Astrocyte (in vitro differentiated cells and primary cell): ENCODE measurements around the gene NSD2. TPM values are rescaled to one million over a fixed set of nuclear protein-coding genes. Genes with fewer than 3 reads are reported as not detected.

Source experiments
- DNase-seq: peaks from one replicate; pipeline ENCODE4 v3.0.0-alpha.2; 2010; ENCODE audit warnings: low read depth
- FAIRE-seq: peaks from 2 replicates; lab custom pipeline; 2011; peaks lifted over from hg19 to GRCh38; lab: Jason Lieb, UNC
- H2AFZ ChIP-seq: 2 replicates; pipeline ENCODE4 v1.6.0; 2012; ENCODE audit warnings: low read depth, low read length, inconsistent platforms
- H3K27ac ChIP-seq: 2 replicates; pipeline ENCODE4 v1.5.1; 2011; ENCODE audit warnings: low read depth, low read length, inconsistent platforms
- H3K27me3 ChIP-seq: 2 replicates; pipeline ENCODE4 v1.6.0; 2011; ENCODE audit warnings: low read length, inconsistent platforms; ENCODE audit not compliant: insufficient read depth
- H3K36me3 ChIP-seq: 2 replicates; pipeline ENCODE4 v1.5.1; 2011; ENCODE audit warnings: low read length, inconsistent platforms; ENCODE audit not compliant: insufficient read depth
- H3K4me1 ChIP-seq: 2 replicates; pipeline ENCODE4 v1.5.1; 2011; ENCODE audit warnings: low read length, inconsistent platforms; ENCODE audit not compliant: insufficient read depth
- H3K4me2 ChIP-seq: 2 replicates; pipeline ENCODE4 v1.6.0; 2012; ENCODE audit warnings: low read length, inconsistent platforms
- H3K4me3 ChIP-seq: 2 replicates; pipeline ENCODE4 v1.5.1; 2011; ENCODE audit warnings: low read depth, mild to moderate bottlenecking, low read length, inconsistent platforms; ENCODE audit not compliant: insufficient read depth
- H3K79me2 ChIP-seq: 2 replicates; pipeline ENCODE4 v1.6.0; 2012; ENCODE audit warnings: mild to moderate bottlenecking, low read length, inconsistent platforms; ENCODE audit not compliant: insufficient read depth
- H3K9ac ChIP-seq: 2 replicates; pipeline ENCODE4 v1.6.0; 2012; ENCODE audit warnings: mild to moderate bottlenecking, low read length, inconsistent platforms
- H3K9me3 ChIP-seq: 2 replicates; pipeline ENCODE4 v1.5.1; 2012; ENCODE audit warnings: low read depth, mild to moderate bottlenecking, low read length, inconsistent platforms; ENCODE audit not compliant: insufficient read depth
- H4K20me1 ChIP-seq: 2 replicates; pipeline ENCODE4 v1.6.0; 2012; ENCODE audit warnings: low read length, inconsistent platforms; ENCODE audit not compliant: insufficient read depth
- H3K27ac Mint-ChIP-seq: one replicate; pipeline ENCODE4 v1.8.0; 2021; ENCODE audit warnings: mild to moderate bottlenecking, mixed read lengths; ENCODE audit not compliant: unreplicated experiment
- H3K27me3 Mint-ChIP-seq: one replicate; pipeline ENCODE4 v1.8.0; 2021; ENCODE audit warnings: low read depth, mixed read lengths; ENCODE audit not compliant: unreplicated experiment
- H3K36me3 Mint-ChIP-seq: one replicate; pipeline ENCODE4 v1.8.0; 2021; ENCODE audit warnings: low read depth, mixed read lengths; ENCODE audit not compliant: unreplicated experiment
- H3K4me1 Mint-ChIP-seq: one replicate; pipeline ENCODE4 v1.8.0; 2021; ENCODE audit warnings: low read depth, mixed read lengths; ENCODE audit not compliant: unreplicated experiment
- H3K4me3 Mint-ChIP-seq: one replicate; pipeline ENCODE4 v1.8.0; 2021; ENCODE audit warnings: mild to moderate bottlenecking, moderate library complexity, mixed read lengths; ENCODE audit not compliant: unreplicated experiment
- H3K9me3 Mint-ChIP-seq: one replicate; pipeline ENCODE4 v1.8.0; 2021; ENCODE audit warnings: mild to moderate bottlenecking, mixed read lengths; ENCODE audit not compliant: unreplicated experiment
- CTCF ChIP-seq: IDR thresholded peaks from 2 replicates; pipeline ENCODE4 v1.5.1; 2011; ENCODE audit warnings: low read depth, mild to moderate bottlenecking, inconsistent platforms, low read length, moderate library complexity; ENCODE audit not compliant: insufficient read depth
- EZH2 ChIP-seq: IDR thresholded peaks from 2 replicates; pipeline ENCODE4 v1.6.1; 2012; ENCODE audit warnings: mild to moderate bottlenecking, low read length, inconsistent platforms; ENCODE audit not compliant: insufficient read depth
- total RNA-seq: library from RNA; stranded (reverse); gene quantifications from 2 replicates; pipeline ENCODE4 v1.2.1, GENCODE V29; 2021

NSD2 gene
- total RNA-seq, 1 donor from 2014 or later, result 31.3 TPM

- Histone ChIP-seq H4K20me1 (peaks cover 33% of the 10 kb centered on the region), H3K9ac (peak within 1 kb of the TSS; percentile 89), H3K9me3 (no peaks in the 10 kb centered on the region), H3K79me2 (peaks cover 62% of the 10 kb centered on the region), H3K36me3 (peaks cover 5% of the 10 kb centered on the region), H3K4me3 (peak within 1 kb of the TSS; percentile 88), H3K27me3 (no peaks in the 10 kb centered on the region), H2AFZ (peak within 1 kb of the TSS; percentile 91), H3K4me2 (peak within 1 kb of the TSS; percentile 91), H3K27ac (peak within 1 kb of the TSS; percentile 61), H3K4me1 (peaks cover 14% of the 10 kb centered on the region)
- peaks cover 9% of the 10 kb centered on the region for H3K27me3 Mint-ChIP-seq
- FAIRE-seq (no peak), DNase-seq (peak; percentile 87)
- peaks cover 4% of the 10 kb centered on the region for H3K36me3 Mint-ChIP-seq
- H3K9me3 Mint-ChIP-seq, result no peaks in the 10 kb centered on the region
- H3K4me1 Mint-ChIP-seq, result peaks cover 13% of the 10 kb centered on the region
- H3K4me3 Mint-ChIP-seq, result peak within 1 kb of the TSS; percentile 88
- TF ChIP-seq EZH2 (no peak), CTCF (no peak)
- H3K27ac Mint-ChIP-seq, result peak within 1 kb of the TSS; percentile 66
Measured at GRCh38 chr4:1856071-1856942, 14.9 kb upstream of the NSD2 start, which contains the start of gene LETM1. TSS of gene LETM1 (minus strand) at chr4:1856156. CDS start at chr4:1855950, 206 bp downstream.

- Histone ChIP-seq H3K36me3 (peaks cover 5% of the 10 kb centered on the region), H3K27ac (peak overlapping the region; percentile 61), H4K20me1 (peaks cover 25% of the 10 kb centered on the region), H3K27me3 (no peaks in the 10 kb centered on the region), H3K4me2 (peak overlapping the region; percentile 91), H3K79me2 (peaks cover 54% of the 10 kb centered on the region), H3K4me3 (peak overlapping the region; percentile 88), H3K4me1 (peaks cover 15% of the 10 kb centered on the region), H3K9me3 (no peaks in the 10 kb centered on the region), H3K9ac (peak overlapping the region; percentile 89), H2AFZ (peak overlapping the region; percentile 91)
- Mint-ChIP-seq H3K27ac (peak overlapping the region; percentile 66), H3K9me3 (no peaks in the 10 kb centered on the region), H3K4me1 (peaks cover 8% of the 10 kb centered on the region), H3K4me3 (peak overlapping the region; percentile 84), H3K27me3 (peaks cover 14% of the 10 kb centered on the region), H3K36me3 (peaks cover 4% of the 10 kb centered on the region)
- TF ChIP-seq CTCF, result no peak
- no peak for TF ChIP-seq EZH2
- FAIRE-seq (no peak), DNase-seq (no peak)
Measured at GRCh38 chr4:1856943-1857699, 14.1 kb upstream of the NSD2 start.
